H9 (cell line): ENCODE data around the gene HECTD2. TPM values are rescaled to one million over a fixed set of nuclear protein-coding genes. Genes with fewer than 3 reads are reported as not detected.

Source experiments
- DNase-seq: peaks from one replicate; pipeline ENCODE4 v3.0.0-alpha.2; 2017
- H2AFZ ChIP-seq: one replicate; pipeline ENCODE4 v1.6.1; 2013; ENCODE audit warnings: mild to moderate bottlenecking, low read length, control low read depth, moderate library complexity
- H2AK5ac ChIP-seq: 2 replicates; pipeline ENCODE4 v1.6.1; 2013; ENCODE audit warnings: low read length, control low read depth, mixed read lengths; ENCODE audit not compliant: insufficient read length
- H2BK120ac ChIP-seq: one replicate; pipeline ENCODE4 v1.6.1; 2013; ENCODE audit warnings: low read depth, mild to moderate bottlenecking, low read length, control low read depth, inconsistent platforms; ENCODE audit not compliant: poor library complexity, severe bottlenecking
- H2BK12ac ChIP-seq: 2 replicates; pipeline ENCODE4 v1.6.1; 2013; ENCODE audit warnings: low read length, control low read depth, mixed read lengths, low read depth; ENCODE audit not compliant: insufficient read length
- H2BK15ac ChIP-seq: 2 replicates; pipeline ENCODE4 v1.6.1; 2013; ENCODE audit warnings: low read depth, low read length, control low read depth
- H2BK20ac ChIP-seq: one replicate; pipeline ENCODE4 v1.6.1; 2013; ENCODE audit warnings: low read depth, mild to moderate bottlenecking, low read length, control low read depth, inconsistent platforms; ENCODE audit not compliant: poor library complexity, severe bottlenecking
- H2BK5ac ChIP-seq: 2 replicates; pipeline ENCODE4 v1.6.1; 2013; ENCODE audit warnings: low read length, control low read depth, mixed read lengths; ENCODE audit not compliant: insufficient read length
- H3K14ac ChIP-seq: 2 replicates; pipeline ENCODE4 v1.6.1; 2013; ENCODE audit warnings: low read length, control low read depth; ENCODE audit not compliant: insufficient read depth
- H3K18ac ChIP-seq: 2 replicates; pipeline ENCODE4 v1.6.1; 2013; ENCODE audit warnings: low read depth, mild to moderate bottlenecking, mixed read lengths, low read length, control low read depth; ENCODE audit not compliant: insufficient read length
- H3K23ac ChIP-seq: 2 replicates; pipeline ENCODE4 v1.6.1; 2013; ENCODE audit warnings: low read length, control low read depth, mixed read lengths, low read depth; ENCODE audit not compliant: insufficient read length
- H3K23me2 ChIP-seq: 2 replicates; pipeline ENCODE4 v1.6.1; 2013; ENCODE audit warnings: low read depth, mild to moderate bottlenecking, mixed read lengths, low read length, control low read depth; ENCODE audit not compliant: insufficient read length, poor library complexity, severe bottlenecking
- H3K27ac ChIP-seq: 2 replicates; pipeline ENCODE4 v1.5.1; 2013; ENCODE audit warnings: low read length, control low read depth, mixed read lengths, low read depth; ENCODE audit not compliant: insufficient read length
- H3K27me3 ChIP-seq: 2 replicates; pipeline ENCODE4 v1.6.1; 2013; ENCODE audit warnings: low read length, control low read depth, inconsistent platforms; ENCODE audit not compliant: insufficient read depth
- H3K4ac ChIP-seq: 2 replicates; pipeline ENCODE4 v1.6.1; 2013; ENCODE audit warnings: low read depth, mild to moderate bottlenecking, control low read depth, inconsistent platforms, low read length, moderate library complexity
- H3K4me1 ChIP-seq: 2 replicates; pipeline ENCODE4 v1.6.1; 2013; ENCODE audit warnings: low read length, control low read depth, inconsistent platforms; ENCODE audit not compliant: insufficient read depth
- H3K4me2 ChIP-seq: 2 replicates; pipeline ENCODE4 v1.6.1; 2013; ENCODE audit warnings: low read length, control low read depth, mixed read lengths; ENCODE audit not compliant: insufficient read length, insufficient read depth
- H3K56ac ChIP-seq: 2 replicates; pipeline ENCODE4 v1.6.1; 2013; ENCODE audit warnings: low read depth, mild to moderate bottlenecking, mixed read lengths, low read length, control low read depth; ENCODE audit not compliant: insufficient read length
- H3K79me1 ChIP-seq: 2 replicates; pipeline ENCODE4 v1.6.1; 2013; ENCODE audit warnings: low read depth, mild to moderate bottlenecking, moderate library complexity, low read length, control low read depth, inconsistent platforms; ENCODE audit not compliant: insufficient read depth, poor library complexity, severe bottlenecking
- H3K79me2 ChIP-seq: 2 replicates; pipeline ENCODE4 v1.6.1; 2013; ENCODE audit warnings: low read length, control low read depth, inconsistent platforms; ENCODE audit not compliant: insufficient read depth
- H3K9ac ChIP-seq: 2 replicates; pipeline ENCODE4 v1.6.1; 2013; ENCODE audit warnings: low read length, control low read depth, mixed read lengths; ENCODE audit not compliant: insufficient read length; ENCODE audit errors: extremely low read depth
- H3K9me3 ChIP-seq: one replicate; pipeline ENCODE4 v1.6.1; 2013; ENCODE audit warnings: low read depth, low read length, inconsistent platforms; ENCODE audit not compliant: control insufficient read depth
- H3T11ph ChIP-seq: one replicate; pipeline ENCODE4 v1.6.1; 2013; ENCODE audit warnings: mild to moderate bottlenecking, low read length, control low read depth, inconsistent platforms
- H4K20me1 ChIP-seq: one replicate; pipeline ENCODE4 v1.6.1; 2013; ENCODE audit not compliant: control insufficient read depth, insufficient read length, insufficient read depth
- H4K5ac ChIP-seq: 2 replicates; pipeline ENCODE4 v1.6.1; 2013; ENCODE audit warnings: low read depth, mild to moderate bottlenecking, mixed read lengths, low read length, control low read depth; ENCODE audit not compliant: insufficient read length
- H4K8ac ChIP-seq: replicated peaks from 2 replicates; pipeline ENCODE4 v1.6.1; 2013; ENCODE audit warnings: low read length, control low read depth, mixed read lengths, low read depth; ENCODE audit not compliant: insufficient read length
- H4K91ac ChIP-seq: 2 replicates; pipeline ENCODE4 v1.6.1; 2013; ENCODE audit warnings: low read depth, mild to moderate bottlenecking, moderate library complexity, mixed read lengths, low read length, control low read depth; ENCODE audit not compliant: insufficient read length
- H3K27ac Mint-ChIP-seq, 3 experiments: 2 replicates in 2 of 3; 3 replicates in 1 of 3; pipeline ENCODE4 v1.8.0; 2020 to 2021; ENCODE audit warnings: mixed read lengths in 3 of 3, mild to moderate bottlenecking in 1 of 3, moderate library complexity in 1 of 3
- H3K27me3 Mint-ChIP-seq: 2 replicates; pipeline ENCODE4 v1.8.0; 2021; ENCODE audit warnings: low read depth, mild to moderate bottlenecking, moderate library complexity, mixed read lengths
- H3K36me3 Mint-ChIP-seq, 3 experiments: 2 replicates in 2 of 3; 3 replicates in 1 of 3; pipeline ENCODE4 v1.8.0; 2020 to 2021; ENCODE audit warnings: low read depth in 3 of 3, mixed read lengths in 3 of 3; ENCODE audit not compliant: insufficient read depth in 1 of 3
- H3K4me1 Mint-ChIP-seq, 2 experiments: 2 replicates each; pipeline ENCODE4 v1.8.0; 2020; ENCODE audit warnings: mixed read lengths in 2 of 2
- H3K4me3 Mint-ChIP-seq, 2 experiments: 2 replicates in 1 of 2; 3 replicates in 1 of 2; pipeline ENCODE4 v1.8.0; 2020 to 2021; ENCODE audit warnings: mild to moderate bottlenecking in 2 of 2, mixed read lengths in 2 of 2, moderate library complexity in 1 of 2
- H3K9me3 Mint-ChIP-seq, 2 experiments: 2 replicates in 1 of 2; 3 replicates in 1 of 2; pipeline ENCODE4 v1.8.0; 2020; ENCODE audit warnings: mild to moderate bottlenecking in 2 of 2, mixed read lengths in 2 of 2, moderate library complexity in 1 of 2
- WGBS: extraction: QIAGEN DNeasy Blood & Tissue Kit; methylation state at CpG from one replicate; pipeline ENCODE4 v1.1.7; 2013; ENCODE audit warnings: missing lambda C conversion rate, low lambda C conversion rate, mixed read lengths; ENCODE audit not compliant: insufficient read length; ENCODE audit errors: extremely low coverage; 5-methylcytosine and 5-hydroxymethylcytosine counted together
- total RNA-seq: library from RNA; stranded (reverse); gene quantifications from 2 replicates; pipeline ENCODE4 v1.2.1, GENCODE V29; 2021
- TF ChIP-seq, protein P1 (sequence below): fragments of 200-600 bp; sonication (generic); conservative IDR thresholded peaks from 3 replicates; pipeline ENCODE4 v1.8.0; 2021; ENCODE audit warnings: antibody characterized with exemption, mild to moderate bottlenecking

Gene HECTD2
- total RNA-seq, 1 experiment from 2014 or later, result 13.4 TPM

DNA sequence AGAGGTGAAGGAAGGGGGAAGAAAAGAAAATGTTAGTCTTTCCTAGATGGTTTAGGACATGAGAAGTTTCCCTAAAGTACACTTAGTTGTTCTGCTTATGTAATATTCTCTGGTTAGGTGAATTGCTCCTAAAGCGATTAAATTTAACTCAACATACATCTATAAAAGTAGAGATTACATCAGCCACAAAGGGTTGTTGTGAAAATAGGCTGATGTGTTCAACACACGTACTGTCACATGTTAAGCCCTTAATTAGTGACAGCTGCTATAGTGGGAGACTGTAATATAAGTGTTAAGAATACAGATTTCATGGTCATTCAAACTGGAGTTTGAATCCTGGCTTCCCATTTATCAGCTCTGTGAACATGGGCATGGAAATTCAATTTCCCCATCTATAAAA is 12.8 kb downstream of the HECTD2 start:
- no peak overlapping the region for H2BK20ac ChIP-seq
- no peak overlapping the region for H3K56ac ChIP-seq
- H3K4me2 ChIP-seq, result no peak overlapping the region
- H3K4ac ChIP-seq, result no peak overlapping the region
- H4K8ac ChIP-seq, result no peak overlapping the region
- no peak for DNase-seq
- no peak overlapping the region for H2AK5ac ChIP-seq
- H4K20me1 ChIP-seq, result no peaks in the 10 kb centered on the region
- no peak overlapping the region for H3K4me3 Mint-ChIP-seq
- no peak overlapping the region for H2AFZ ChIP-seq
- H2BK120ac ChIP-seq, result no peak overlapping the region
- H4K91ac ChIP-seq, result no peak overlapping the region
- H2BK5ac ChIP-seq, result no peak overlapping the region
- H4K5ac ChIP-seq, result no peak overlapping the region
- no peaks in the 10 kb centered on the region for H3K79me1 ChIP-seq
- H3K4me1 ChIP-seq, result no peaks in the 10 kb centered on the region
- no peak overlapping the region for H3K9ac ChIP-seq
- no peaks in the 10 kb centered on the region for H3K23me2 ChIP-seq
- no peaks in the 10 kb centered on the region for H3K27me3 Mint-ChIP-seq
- no CpG with 5 or more reads among the region's 2 CpGs for WGBS
- no peak overlapping the region for H3K18ac ChIP-seq
- H2BK12ac ChIP-seq, result no peak overlapping the region
- peaks cover 0 to 5% (median 2%) of the 10 kb centered on the region in 3 experiments; a peak in 3 of 7 replicates for H3K36me3 Mint-ChIP-seq
- H3K4me1 Mint-ChIP-seq, result peaks cover 3 to 7% of the 10 kb centered on the region in 2 experiments
- no peak overlapping the region for H2BK15ac ChIP-seq
- H3K9me3 Mint-ChIP-seq, result no peaks in the 10 kb centered on the region
- no peaks in the 10 kb centered on the region for H3K79me2 ChIP-seq
- no peak overlapping the region for H3K14ac ChIP-seq
- no peak overlapping the region for H3K27ac Mint-ChIP-seq
- H3T11ph ChIP-seq, result no peak overlapping the region
- no peaks in the 10 kb centered on the region for H3K27me3 ChIP-seq
- TF ChIP-seq, protein P1, sequence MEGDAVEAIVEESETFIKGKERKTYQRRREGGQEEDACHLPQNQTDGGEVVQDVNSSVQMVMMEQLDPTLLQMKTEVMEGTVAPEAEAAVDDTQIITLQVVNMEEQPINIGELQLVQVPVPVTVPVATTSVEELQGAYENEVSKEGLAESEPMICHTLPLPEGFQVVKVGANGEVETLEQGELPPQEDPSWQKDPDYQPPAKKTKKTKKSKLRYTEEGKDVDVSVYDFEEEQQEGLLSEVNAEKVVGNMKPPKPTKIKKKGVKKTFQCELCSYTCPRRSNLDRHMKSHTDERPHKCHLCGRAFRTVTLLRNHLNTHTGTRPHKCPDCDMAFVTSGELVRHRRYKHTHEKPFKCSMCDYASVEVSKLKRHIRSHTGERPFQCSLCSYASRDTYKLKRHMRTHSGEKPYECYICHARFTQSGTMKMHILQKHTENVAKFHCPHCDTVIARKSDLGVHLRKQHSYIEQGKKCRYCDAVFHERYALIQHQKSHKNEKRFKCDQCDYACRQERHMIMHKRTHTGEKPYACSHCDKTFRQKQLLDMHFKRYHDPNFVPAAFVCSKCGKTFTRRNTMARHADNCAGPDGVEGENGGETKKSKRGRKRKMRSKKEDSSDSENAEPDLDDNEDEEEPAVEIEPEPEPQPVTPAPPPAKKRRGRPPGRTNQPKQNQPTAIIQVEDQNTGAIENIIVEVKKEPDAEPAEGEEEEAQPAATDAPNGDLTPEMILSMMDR, result no peak
- no peak overlapping the region for H3K27ac ChIP-seq
- H3K23ac ChIP-seq, result no peak overlapping the region
- H3K9me3 ChIP-seq, result no peaks in the 10 kb centered on the region
